Epithelial cell of esophagus (primary cell): ENCODE measurements around the gene FKRP.

Experiments used
- DNase-seq: peaks from one replicate; pipeline ENCODE4 v3.0.0; 2010; ENCODE audit warnings: low read depth
- H3K4me3 ChIP-seq: 2 replicates; pipeline ENCODE4 v1.5.1; 2011; ENCODE audit warnings: mild to moderate bottlenecking, low read length, control low read depth
- TF ChIP-seq, protein P1 (sequence below): IDR thresholded peaks from 2 replicates; pipeline ENCODE4 v1.5.1; 2011; ENCODE audit warnings: low read depth, mild to moderate bottlenecking, low read length, control low read depth, inconsistent platforms; ENCODE audit not compliant: insufficient read depth; ENCODE audit errors: missing control alignments

Gene FKRP

GRCh38 chr19:46783670-46784069, 37.8 kb downstream of the FKRP start:
- peak overlapping the region; percentile 98 for H3K4me3 ChIP-seq
- no peak for DNase-seq

DNA sequence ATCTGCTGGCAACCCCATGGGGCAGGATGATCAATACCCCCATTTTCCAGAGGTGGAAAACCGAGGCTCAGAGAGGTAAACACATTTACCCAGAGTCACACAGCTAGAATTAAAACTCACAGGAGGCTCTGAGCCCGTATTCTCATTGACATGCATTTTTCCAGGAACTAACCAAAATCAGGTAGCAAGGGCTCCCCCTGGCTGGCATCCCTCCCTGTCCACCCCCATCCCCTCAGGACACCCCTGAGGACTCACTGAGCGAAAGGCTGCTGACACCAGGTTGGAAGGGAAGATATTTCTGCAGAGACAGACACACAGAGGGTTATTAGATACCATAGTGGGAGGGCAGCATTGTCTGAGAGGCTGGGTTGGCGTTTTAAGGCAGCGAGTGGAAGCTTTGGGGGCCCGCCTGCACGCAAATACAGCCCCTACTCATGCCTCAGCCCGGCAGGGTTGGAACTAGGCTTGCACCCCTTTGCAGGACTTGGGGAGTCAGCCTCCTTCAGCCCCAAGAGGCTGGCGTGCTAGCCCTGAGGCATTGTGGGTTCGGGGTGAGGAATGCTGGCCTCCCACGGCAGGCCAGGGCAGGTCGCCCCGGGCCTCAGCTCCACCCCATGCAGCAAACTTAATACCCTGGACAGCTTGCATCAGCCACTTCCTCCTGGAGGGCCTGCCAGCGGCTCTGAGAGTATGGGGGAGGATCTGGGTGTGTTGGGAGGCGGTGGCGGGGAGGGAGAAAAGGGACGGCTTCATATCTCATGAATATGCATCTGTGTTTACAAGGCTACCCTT, 38.6 kb downstream of the FKRP start:
- TF ChIP-seq, protein P1, sequence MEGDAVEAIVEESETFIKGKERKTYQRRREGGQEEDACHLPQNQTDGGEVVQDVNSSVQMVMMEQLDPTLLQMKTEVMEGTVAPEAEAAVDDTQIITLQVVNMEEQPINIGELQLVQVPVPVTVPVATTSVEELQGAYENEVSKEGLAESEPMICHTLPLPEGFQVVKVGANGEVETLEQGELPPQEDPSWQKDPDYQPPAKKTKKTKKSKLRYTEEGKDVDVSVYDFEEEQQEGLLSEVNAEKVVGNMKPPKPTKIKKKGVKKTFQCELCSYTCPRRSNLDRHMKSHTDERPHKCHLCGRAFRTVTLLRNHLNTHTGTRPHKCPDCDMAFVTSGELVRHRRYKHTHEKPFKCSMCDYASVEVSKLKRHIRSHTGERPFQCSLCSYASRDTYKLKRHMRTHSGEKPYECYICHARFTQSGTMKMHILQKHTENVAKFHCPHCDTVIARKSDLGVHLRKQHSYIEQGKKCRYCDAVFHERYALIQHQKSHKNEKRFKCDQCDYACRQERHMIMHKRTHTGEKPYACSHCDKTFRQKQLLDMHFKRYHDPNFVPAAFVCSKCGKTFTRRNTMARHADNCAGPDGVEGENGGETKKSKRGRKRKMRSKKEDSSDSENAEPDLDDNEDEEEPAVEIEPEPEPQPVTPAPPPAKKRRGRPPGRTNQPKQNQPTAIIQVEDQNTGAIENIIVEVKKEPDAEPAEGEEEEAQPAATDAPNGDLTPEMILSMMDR = peak; percentile 36
- DNase-seq = peak; percentile 96
- H3K4me3 ChIP-seq = peak overlapping the region; percentile 98

More at GRCh38 chr19:46783670-46784069, 37.8 kb downstream of the FKRP start:
- TF ChIP-seq, protein P1 = no peak

GRCh38 chr19:46785054-46785979, 39.5 kb downstream of the FKRP start:
- TF ChIP-seq, protein P1 = no peak
- peak; percentile 14 for DNase-seq
- peak overlapping the region; percentile 98 for H3K4me3 ChIP-seq

- TF ChIP-seq, protein P1 = no peak
- peak overlapping the region; percentile 98 for H3K4me3 ChIP-seq
- no peak for DNase-seq
Observed at GRCh38 chr19:46785980-46786235, 40.1 kb downstream of the FKRP start.

- TF ChIP-seq, protein P1 = no peak
- DNase-seq = peak; percentile 82
- peak overlapping the region; percentile 98 for H3K4me3 ChIP-seq
Observed at GRCh38 chr19:46786236-46787039, 40.6 kb downstream of the FKRP start.

GRCh38 chr19:46787040-46787330, 41.1 kb downstream of the FKRP start:
- peak overlapping the region; percentile 98 for H3K4me3 ChIP-seq
- DNase-seq = no peak
- TF ChIP-seq, protein P1 = no peak
